GM18861 (cell line): ENCODE data around the gene EEF1A2.

Experiments used
- ATAC-seq: cut with Tn5 transposase; IDR thresholded peaks from one replicate; pipeline ENCODE4 v1.9.1; 2021; ENCODE audit not compliant: unreplicated experiment

EEF1A2 gene

GRCh38 chr20:63471717-63471980 is 27.2 kb downstream of the EEF1A2 start:
- no peak for ATAC-seq

GRCh38 chr20:63471002-63471716 is 27.7 kb downstream of the EEF1A2 start:
- ATAC-seq = no peak

GRCh38 chr20:63470410-63470809 is 28.5 kb downstream of the EEF1A2 start:
- no peak for ATAC-seq

DNA sequence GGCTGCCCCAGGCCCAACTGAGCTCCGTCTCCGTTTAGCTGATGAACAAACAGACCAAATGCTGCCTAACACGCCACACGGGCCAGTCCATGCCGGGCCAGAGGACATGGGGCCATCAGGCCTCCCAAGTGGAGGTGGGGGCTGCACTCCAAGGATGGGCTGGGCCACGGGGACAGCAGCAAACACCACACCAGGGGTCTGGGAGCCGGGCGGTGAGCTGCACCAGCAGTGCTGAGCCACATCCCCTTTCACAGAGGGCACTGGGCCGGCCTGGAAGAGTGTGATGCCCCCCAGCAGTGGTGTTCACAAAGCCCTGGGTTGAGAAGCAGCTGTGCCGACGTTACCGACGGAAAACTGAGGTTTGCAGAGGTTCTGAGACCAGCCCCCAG is 29.2 kb downstream of the EEF1A2 start:
- no peak for ATAC-seq

- no peak for ATAC-seq
Measured at GRCh38 chr20:63469019-63469712, 29.7 kb downstream of the EEF1A2 start.

DNA sequence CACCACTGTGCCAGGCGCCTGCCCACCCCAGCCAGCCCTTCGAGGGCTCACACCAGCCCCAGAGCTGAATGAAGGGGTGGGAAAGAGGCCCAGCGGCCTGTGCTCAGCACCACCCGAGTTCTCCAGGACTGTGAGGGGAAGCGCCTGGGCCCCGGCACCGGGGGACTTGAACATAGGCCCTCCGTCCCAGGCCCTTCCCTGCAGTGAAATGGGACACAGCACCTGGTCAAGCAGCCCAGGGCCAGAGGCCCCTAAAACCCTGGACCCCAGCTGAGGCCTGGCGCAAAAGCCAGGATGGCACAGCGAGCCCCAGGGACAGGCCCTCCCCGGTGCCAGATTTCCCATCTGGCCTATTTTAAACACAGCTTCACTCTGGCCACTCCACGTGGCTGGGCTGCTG is 30.5 kb downstream of the EEF1A2 start:
- no peak for ATAC-seq

GRCh38 chr20:63467294-63468083 is 31.4 kb downstream of the EEF1A2 start:
- no peak for ATAC-seq

GRCh38 chr20:63466861-63467260 is 32.0 kb downstream of the EEF1A2 start:
- ATAC-seq = no peak

DNA sequence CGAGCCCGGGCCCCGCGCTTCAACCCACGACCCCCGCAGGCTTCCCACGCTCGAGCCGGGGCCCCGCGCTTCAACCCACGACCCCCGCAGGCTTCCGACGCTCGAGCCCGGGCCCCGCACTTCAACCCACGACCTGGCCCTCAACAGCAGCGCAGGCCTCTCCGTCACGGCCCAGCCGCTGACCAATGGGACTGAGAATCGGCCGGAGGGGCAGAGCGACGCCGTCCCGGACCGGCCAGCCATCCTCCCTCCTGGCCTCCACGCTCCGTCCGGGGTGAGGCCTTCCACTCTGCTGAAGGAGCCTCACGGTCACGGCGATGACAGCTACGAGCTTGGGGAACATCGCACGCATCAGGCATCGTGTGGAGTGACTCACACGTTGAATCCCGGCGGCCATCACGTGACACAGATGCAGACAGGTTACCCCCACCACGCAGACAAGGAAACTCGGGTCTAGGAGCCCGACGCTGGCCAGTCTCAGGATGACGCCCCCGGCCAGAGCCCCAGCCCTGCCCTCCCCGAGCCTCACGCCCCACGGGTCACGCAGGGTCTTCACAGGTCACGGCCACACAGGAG is 32.5 kb downstream of the EEF1A2 start:
- no peak for ATAC-seq

- ATAC-seq = no peak
Measured at GRCh38 chr20:63465380-63466249, 33.3 kb downstream of the EEF1A2 start.

DNA sequence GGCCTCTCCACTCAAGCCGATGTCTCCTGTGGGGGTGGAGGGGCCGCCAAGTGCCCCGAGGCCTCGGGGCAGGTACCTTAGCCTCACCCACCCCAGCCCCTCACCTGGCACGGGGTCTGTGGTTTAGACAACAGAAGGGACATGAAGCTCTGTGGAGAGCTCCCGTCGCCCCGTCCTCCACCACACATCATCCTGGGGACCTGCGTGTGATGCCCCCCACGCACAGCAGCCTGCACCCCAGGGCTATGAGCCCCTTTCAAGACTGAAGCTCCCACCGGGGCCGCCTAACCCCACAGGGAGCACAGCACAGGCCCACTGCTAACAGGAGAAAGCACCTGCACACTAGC is 34.6 kb downstream of the EEF1A2 start:
- no peak for ATAC-seq

GRCh38 chr20:63463400-63464288 is 35.2 kb downstream of the EEF1A2 start:
- no peak for ATAC-seq

- ATAC-seq = no peak
Measured at GRCh38 chr20:63462244-63462643, 36.6 kb downstream of the EEF1A2 start.

DNA sequence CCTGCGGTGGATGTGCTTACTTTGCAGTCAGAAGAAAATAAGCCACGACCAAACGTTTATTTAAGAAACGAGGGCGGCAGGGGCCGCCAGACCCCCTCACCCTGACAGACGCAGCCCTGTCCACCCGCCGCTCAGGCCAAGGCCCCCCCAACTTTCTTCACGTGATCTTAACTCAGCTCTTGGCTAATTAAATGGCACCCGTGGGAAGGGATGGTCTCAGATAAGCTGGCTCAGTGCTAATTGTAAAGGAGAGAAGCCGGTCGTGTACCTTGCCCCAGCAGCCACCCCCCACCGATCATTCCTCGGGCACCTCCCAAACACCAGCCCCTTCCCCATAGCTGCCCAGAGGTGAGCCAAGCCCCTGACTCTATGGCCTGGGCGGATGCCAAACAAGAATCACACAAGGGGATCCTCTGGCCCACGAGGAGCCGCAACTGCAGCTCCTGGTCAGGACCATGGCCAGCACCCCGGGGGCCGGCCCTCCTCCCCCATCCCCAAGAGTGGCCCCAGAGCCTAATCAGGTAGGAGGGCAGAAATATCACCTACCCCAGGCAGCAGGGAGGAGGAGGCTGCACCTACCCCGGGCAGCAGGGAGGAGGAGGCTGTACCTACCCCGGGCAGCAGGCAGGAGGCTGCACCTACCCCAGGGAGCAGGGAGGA is 37.6 kb downstream of the EEF1A2 start:
- ATAC-seq = no peak

- ATAC-seq = no peak
Measured at GRCh38 chr20:63459070-63459380, 39.9 kb downstream of the EEF1A2 start.

- ATAC-seq = no peak
Measured at GRCh38 chr20:63458170-63459069, 40.5 kb downstream of the EEF1A2 start.

DNA sequence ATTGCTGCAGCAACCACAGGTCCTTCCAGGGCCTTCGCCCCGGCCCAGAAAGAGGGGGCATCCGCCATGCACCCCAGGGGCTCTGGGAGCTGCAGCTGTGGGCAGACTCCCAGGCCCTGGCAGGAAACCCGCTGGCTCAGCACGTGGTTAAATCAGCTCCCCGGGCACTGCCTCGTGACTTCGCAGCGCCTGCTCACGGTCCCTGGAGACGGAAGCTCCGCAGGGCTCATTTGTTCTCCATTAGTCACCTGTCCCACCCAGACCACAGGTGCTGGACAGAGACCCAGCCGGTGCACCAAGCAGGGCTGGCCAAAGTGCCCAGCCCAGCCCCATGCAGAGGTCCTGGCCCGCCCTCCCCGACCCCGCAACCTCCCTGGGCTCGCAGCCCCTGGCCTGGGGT is 41.1 kb downstream of the EEF1A2 start:
- no peak for ATAC-seq

DNA sequence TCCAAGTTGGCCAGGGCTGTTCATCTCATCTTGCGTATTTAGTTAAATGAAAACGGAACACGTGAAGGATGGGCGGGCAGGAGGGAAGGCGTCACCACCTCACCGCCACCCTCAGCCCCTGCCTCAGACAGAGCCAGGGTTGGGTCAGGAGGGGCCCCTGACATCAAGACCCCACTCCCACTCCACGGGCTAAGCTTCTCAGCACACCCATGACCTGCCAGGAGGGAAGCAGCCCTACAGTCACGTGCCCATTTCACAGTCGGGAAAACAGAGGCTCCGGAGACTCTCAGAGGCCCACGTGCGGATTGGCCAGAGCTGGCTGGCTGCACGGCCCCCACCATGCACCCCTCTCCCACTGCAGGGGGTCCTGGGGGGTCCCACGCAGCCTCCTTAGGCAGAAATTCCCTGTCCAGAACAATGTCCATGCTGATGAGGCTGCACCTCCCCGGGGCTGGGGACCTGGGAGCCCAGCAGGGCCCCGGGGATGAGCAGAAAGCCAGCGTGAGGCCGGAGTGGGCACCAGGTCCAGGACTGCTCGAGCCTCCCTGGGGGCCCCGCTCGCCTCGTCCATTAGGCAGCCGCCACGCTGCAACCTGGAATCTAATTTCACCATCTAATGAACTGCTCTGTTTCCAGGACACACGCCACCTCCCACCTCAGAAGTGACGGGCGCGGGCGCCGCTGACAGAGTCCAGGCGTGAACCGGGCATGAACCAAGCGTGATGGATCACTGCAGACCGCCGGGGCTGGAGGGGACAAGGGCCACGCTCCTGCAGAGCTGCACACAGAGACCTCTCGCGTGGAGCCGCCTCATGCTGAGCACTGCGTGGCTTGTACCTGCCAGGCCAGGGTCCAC is 42.2 kb downstream of the EEF1A2 start:
- ATAC-seq = no peak
